CD4-positive, alpha-beta T cell treated with Interleukin-6 for 4 hours (primary cell): ENCODE data around the gene ATF7.

Experiments used
- DNase-seq: peaks from one replicate; pipeline ENCODE4 v3.0.0-alpha.2; 2020; ENCODE audit warnings: mixed read lengths

ATF7 gene

DNA sequence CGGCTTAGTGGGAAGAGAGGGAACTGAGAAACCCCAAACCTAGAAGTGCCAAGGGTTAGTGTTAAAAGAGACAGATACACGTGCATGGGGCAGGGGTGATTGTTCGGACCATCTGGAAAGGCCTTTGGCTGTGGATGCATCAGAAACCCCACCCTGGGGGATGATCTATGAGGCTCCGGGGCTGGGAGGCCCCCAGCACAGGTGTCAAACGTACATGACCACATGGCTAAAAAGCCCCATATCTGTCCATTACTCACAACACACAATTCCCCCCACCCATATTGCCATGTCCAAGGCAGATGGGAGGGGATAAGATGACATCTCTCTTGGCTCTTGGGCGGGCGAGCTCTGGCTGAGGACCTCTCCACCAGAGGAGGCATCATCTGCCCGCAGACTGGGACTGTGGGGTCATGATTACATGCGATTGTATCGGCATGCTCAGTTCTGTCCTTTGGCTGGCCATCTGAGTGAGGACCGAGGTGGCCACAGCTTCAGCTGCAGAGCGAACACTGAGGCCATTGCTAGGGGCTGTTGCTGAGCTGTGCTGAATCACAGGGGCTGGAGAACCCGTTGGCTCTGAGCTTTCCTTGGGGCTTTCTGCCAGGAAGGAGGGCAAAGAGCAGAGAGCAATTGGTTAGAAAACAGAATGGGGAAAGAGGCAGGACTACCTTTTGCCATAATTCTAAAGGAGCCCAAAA is 109.3 kb downstream of the ATF7 start:
- no peak for DNase-seq

DNA sequence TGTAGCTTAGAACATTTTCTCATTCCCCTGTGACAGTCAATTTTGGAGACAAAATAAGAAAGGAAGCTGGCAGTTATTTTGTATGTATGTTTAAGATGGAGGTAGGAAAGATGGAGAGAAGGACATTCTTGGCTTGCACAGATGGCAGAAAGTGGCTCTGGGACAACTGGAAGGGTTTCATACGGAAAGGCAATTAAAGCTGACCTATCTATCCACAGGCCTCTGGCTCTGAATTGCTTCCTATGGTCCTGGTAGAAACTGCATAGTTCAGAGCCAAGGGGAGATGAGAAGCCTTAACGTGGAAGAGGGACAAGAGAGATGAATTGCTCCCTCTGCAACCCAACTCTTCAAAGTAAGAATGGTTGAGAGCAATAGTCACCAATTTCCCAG is 110.9 kb downstream of the ATF7 start:
- DNase-seq, result no peak

DNA sequence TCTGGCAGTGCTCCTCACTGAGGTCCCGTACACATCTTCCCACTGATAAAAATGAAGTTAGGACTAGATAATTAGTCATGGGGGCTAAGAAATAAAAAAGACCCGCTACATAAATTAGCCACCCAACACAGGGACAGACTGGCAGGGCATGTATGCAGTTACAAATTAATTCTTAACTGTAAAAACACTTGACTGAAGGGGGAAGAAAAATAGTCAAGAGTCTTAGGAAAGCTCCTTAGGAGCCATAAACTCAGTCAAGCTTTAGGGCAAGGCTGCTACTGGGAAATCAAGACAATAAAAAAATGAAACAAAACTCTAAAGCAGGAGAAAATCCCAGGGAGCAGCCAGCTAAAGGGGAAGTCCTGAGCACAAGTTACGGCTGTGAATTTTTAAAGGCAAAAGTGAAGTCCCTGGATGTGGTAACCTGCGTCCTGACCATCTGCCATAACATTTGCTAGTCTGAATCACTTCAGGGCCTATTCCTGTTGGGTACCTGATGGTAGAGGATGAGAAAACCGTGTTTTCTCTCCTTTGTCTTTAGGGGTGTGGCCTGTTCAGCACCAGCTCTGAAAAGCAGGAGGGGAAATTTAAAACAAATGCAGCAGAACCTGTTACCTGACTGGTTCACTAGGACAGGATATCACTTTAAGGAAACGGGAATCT is 111.4 kb downstream of the ATF7 start:
- DNase-seq, result no peak

DNA sequence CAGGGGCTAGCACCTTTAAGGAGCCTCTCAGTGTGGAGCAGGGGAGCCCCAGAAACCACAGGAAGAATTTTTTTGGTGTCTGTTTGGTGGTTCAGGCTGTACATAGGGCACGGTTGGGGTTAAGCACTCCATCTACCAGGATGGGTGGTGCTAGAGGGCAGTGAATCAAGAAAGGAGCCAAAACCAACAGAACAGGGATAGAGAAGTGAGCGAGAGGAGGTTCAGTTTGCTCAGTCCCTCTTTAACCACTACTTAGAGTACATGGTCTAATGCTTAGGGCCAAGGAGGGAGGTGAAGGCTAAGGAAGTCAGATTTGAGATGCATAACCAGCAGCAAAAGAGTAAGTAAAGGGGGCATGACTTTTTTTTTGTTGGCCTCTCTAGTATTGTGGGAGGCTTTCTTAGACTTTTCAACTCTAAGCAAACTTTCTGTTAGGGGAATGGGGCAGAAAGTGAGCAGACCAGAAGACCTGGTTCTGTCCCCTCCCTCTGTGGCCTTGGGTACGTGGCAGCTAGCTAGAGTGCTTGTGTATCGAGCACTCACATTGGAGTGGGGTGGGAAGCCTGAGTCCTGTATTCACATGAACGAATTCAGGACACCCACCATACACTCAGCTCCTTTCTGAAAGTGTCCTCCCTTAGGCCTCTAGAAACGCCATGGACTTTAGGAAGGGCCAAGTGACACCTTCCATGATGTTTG is 112.3 kb downstream of the ATF7 start:
- no peak for DNase-seq

DNA sequence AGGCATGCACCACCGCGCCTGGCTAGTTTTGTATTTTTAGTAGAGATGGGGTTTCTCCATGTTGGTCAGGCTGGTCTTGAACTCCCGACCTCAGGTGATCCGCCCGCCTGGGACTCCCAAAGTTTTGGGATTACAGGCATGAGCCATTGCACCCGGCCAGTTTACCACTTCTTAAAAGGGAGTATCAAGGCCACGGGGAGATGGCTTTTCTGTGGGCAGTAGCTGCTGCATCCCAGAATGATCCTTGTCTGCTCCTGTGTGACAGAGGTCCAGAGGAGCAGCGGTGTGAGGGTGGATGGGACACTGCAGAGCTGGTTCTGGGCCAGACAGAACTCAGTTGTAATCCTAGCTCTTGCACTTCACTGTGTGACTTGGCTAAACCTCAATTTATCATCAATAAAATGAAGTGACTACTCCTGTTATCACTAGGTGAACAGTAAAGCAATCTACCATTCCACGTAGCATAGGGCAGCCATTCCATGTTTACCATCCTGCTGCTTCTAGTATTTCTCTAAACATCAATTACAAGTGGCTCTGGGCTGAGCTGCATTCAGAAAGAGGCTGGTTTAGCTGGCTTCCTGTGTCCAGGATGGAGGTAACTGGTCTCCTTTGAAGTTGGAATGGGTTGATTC is 115.9 kb downstream of the ATF7 start:
- no peak for DNase-seq

DNA sequence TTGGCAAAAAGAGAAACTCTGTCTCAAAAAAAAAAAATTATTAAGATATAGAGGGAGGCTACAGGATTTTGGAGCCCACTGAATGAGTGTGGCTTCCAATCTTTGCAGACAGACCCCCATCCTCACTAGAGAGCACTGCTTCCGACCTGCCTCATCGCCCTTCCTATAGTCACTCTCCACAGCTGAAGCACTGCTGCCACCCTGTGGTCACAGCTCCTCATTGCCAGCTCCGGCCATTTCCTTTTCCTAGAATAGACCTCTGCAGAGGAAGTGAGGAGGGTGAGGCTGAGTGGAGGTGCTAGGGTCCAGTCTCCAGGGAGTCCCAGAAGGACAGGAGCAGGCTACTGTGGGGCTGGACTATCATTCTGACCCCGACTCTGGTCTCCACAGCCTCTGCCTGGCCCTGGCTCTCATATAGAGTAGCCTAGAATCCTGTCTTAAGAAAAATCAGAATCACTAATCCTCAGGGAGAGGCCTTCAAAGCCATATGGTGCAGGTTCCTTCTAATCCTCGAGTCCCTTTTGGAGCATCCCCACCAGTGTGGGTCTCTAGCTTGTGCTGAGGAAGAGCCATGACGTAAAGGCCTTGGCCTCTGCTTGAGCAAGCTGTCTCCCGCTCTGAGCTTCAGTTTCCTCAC is 117.5 kb downstream of the ATF7 start:
- peak; percentile 85 for DNase-seq

DNA sequence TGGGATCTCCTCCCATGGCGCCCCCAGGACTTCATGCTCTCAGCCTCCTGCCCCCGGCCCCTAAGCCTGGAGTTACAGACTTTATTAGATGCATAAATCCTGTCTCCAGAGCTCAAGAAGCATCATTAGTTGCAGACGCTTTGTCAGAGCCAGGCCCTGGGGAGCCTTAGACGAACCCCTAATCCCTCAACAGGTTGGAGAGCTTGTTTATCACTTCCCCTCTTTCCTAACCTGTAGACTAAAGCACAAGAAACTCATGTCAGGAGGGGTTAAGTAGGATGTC is 118.6 kb downstream of the ATF7 start:
- no peak for DNase-seq

DNA sequence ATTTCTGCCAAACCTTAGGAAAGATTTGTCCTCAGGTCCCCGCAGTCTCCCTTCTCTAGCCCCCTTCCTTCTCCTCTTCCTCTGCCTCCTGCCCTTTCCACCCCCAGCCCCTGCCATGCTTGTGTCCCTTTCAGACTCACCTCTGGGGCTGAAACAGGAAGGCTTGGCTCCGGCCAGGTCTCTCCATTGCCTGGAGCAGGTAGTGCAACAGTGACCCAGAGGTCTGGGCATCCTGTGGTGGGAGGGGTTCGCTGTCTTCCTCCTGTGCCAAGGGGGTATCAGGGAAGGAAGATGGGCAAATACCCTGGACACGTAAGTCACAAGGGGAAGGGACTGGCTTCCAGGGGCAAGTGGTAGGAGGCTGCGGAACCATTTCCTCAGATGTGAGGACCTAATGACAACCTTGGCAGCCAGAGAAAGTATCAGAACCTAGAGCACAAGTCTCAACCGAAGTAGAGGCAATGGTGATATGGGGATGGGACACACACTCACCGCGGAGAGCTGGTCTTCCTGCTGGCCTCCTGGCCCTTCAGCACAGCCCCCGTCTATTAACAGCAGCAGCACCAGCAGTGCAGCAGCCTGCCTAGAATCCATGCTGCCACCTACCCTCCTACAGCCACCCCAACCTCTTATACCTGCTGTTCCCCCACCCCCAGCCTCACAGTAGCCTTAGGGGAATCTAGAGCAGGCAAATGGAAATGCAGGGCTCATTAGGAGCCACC is 119.1 kb downstream of the ATF7 start, which contains the start of gene NPFF:
TSS of gene NPFF (minus strand) at position 604 of the 722 bp plus-strand sequence. CDS start at position 594, 10 bp downstream.
- no peak for DNase-seq

DNA sequence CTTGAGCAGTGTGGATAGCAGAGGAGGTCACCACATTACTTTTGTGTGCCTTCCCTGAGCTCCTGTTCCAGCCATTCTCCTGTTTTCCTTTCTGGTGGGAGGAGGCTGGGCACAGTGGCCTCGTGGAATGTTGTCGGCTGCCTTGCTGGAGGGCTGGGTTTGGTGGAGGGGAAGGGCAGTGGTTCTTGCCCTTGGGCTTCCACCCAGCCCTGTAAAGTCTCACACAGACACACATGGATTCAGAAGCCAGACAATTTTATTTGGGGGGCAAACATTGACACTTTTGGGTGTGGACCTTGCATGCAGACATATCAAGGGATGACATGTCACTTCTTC is 119.8 kb downstream of the ATF7 start:
- DNase-seq, result no peak

DNA sequence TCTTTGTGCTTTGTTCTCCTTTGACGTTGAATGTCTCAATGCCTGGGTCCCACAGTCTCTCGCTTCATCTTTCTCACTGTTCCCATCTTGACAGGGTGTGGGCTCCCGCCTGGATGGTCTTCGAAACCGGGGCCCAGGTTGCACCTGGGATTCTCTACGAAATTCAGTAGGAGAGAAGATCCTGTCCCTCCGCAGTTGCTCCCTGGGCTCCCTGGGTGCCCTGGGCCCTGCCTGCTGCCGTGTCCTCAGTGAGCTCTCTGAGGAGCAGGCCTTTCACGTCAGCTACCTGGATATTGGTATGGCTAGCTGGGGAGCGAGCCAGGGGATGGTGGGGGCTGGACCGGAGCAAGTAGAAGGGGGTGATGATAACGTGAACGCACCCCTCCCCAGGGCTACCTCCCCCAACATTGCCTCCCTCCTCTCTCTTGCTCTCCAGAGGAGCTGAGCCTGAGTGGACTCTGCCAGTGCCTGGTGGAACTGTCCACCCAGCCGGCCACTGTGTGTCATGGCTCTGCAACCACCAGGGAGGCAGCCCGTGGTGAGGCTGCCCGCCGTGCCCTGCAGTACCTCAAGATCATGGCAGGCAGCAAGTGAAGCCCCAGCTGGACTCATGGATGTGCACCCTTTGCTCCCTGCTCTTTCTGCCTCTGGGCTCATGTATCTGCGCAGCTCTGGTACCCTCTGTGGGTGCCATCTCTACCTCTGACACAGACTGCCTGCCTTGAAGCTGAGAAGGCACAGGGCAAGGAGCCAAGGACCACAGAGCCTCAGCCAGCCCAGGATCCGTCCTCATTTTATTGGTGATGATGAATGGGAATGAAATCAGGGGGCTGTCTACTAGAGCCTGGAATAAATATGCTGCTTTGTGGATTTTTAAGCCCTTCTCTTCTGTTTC is 120.4 kb downstream of the ATF7 start:
- no peak for DNase-seq

DNA sequence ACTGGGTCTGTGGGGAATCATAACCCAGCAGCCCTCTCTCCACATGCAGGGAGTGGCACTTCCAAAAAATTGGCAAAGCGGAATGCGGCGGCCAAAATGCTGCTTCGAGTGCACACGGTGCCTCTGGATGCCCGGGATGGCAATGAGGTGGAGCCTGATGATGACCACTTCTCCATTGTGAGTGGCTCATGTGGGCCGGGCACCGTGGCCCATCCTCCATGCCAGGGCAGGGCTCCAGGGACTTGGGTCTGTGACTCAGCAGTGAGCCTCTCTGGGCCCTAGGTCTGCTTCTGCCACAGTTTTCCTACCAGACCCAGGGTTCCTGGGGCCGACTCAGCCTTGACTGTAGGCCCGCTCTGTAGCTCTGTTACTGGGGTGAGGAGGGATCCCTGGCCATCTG is 121.1 kb downstream of the ATF7 start:
- DNase-seq, result no peak

DNA sequence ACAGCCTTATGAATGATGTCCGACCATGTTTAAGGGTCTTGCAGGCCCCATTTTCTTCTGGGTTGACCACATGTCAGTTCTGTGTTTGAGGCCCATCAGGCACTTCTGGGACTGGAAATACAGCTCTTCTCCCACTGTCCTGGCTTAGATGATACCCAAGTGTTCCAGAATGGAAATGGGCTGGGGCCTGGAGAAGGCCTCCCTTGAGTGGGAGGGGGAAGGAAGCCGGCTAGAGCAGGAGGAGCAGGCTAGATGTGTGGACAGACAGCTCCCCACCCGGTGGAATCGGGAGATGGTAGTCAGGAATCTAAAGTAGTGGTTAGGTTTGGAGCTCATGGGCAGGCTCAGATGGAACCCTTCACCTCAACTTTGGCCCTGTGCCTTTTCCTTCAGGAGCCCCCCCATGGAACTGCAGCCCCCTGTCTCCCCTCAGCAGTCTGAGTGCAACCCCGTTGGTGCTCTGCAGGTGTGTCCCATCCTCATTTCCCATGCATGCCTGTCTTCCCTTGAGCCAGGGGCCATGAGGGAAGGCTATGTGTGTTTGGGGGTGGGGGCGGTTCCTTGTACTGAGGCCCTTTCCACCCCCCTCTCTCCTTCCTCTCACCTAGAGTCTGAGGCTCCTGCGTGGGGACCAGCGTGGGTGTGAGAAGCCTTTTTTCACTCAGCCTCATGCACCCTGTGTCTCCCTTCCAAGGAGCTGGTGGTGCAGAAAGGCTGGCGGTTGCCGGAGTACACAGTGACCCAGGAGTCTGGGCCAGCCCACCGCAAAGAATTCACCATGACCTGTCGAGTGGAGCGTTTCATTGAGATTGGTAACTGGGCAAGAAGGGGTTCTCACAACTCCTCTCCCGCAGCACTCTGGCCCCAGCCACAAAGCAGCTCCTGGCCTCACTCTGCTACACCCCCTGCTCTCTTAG is 121.9 kb downstream of the ATF7 start:
- DNase-seq, result no peak

DNA sequence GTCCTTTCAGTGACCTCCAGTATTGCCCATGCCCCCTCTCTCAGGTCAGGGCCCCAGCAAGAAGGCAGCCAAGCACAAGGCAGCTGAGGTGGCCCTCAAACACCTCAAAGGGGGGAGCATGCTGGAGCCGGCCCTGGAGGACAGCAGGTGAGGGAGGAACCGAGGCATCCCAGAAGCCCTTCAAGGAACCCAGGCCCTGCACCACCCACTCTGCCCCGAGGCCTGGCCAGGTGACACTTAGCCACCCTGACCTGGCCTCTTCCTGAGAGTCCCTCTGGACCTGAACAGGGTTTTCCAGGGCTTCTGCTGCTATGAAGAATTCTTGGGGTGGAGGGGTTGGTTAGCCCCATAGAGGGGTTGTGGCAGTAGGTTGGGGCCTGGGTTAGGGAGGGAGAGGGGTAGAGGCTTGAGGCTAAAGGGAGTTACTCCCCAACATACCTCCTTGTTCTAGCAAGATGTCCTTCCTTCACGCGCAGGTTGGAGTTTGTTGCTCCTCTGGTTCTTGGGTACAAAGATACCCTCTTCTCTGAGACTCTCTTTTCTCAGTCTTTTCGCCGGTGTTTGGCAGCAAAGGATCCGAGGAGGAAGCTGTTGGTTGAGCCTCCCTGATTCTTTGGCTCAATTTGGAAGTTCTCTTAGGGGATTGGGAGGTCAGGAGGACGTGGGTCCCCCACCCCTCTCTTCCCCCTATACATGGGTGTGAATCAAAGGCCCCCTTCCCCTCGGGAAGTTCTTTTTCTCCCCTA is 123.0 kb downstream of the ATF7 start:
- no peak for DNase-seq

DNA sequence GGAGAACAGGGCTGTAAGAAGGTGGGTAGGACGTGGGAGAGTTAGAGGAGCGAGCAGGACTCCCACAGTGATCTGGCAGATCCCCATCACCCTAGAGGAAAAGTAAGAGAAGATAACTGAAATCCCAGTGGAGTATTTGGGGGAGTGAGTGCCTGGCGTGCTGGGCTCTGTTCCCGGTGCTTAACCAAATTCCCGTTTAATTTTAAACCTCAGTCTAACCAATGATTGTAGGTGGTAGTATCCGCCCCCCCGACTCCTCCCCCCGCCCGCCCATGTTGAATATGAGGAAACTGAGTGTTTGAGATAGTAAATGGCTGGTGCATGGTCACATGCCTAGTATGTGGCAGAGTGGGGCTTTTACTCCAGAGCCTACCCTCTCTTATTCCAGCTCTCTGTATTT is 123.9 kb downstream of the ATF7 start:
- no peak for DNase-seq

DNA sequence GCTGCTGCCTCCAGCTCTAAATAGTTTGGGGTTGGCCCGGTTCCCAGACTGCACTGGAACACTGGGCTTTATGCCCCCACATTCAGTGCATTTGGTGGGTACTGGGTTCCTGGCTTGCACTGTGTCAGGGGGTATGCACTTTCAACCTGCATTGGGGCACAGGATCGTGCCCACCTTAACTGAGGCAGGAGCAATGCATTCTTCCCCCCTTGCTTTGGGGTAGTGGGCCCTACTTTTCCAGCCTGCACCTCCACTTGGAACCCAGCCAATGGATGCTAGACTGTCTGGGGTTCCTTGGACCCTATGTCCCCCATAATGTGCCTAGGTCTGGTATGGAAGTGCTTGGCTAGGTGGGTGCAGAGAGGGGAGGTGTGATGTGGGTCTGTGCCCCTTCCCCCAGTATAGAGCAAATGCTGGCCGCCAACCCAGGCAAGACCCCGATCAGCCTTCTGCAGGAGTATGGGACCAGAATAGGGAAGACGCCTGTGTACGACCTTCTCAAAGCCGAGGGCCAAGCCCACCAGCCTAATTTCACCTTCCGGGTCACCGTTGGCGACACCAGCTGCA is 124.5 kb downstream of the ATF7 start:
- no peak for DNase-seq

DNA sequence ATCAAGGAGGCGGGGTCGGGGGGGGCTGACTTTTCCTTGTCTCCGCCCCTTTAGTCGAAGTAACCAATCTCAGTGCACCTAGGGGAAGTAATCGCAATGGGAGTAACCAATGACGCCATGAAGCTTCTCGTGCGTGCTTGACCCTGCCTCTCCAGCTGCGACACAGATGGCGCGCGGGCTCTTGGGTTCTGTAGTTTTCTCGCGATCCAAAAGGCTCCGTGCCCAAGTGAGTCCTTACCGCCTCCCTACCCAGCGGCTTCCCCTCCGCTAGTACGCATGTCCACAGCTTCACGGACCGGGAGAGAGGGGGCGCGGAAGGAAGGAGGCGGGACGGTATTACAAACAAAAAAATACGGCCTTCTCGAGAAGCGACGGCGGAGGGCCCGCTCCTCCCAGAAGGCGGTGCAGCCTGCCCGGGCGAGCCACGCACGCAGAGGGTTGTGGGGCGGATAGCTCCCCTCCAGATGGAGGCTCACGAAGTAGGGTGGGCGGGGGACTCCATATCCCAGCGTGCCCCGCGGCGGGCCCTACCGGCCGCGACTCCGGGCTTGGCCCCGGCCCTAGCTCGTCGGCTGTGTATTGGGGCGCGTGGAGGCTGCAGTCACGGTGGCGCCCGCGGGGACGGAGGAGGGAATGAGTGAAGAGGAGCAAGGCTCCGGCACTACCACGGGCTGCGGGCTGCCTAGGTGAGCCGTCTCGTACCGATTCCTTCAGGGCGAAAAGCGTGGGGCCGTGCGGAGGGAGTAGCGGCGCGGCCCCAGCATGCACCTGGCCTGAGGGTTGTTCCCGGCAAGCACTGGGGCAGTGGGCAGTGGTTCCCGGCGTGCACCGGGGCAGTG is 125.2 kb downstream of the ATF7 start, which contains the start of gene TARBP2:
TSS of gene TARBP2 (plus strand) at position 508 of the 839 bp plus-strand sequence. CDS start at position 634, 126 bp downstream.
- DNase-seq, result peak; percentile 98

DNA sequence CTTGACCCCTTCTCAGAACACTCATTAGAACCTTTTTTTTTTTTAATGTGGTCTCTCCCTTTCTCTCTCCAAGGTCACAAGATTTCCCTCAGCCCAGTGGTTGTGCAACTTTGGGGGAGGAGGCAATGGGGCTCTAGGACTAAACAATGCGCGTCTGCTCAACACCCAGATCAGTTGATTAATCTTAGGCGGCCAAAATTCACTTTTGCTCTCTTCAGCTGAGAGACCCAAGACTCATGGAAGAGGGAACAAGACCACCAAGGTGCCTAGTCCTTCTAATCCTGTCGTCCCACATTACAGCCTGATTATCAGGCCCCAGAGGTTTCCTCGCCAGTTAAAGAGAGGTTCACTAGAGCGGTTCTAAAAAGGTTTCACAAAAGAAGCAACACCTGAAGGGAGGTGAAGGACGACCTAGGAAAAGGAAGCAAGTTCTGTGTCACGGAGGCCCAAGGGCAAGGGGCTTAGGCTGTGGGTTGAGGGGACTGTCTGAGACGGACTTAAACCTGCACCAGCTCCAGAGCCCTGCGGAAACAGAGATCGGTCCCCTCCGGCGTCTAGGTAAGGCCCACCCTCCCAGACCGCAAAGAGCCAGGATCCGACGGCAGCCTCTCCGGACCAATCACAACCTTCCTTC is 125.9 kb downstream of the ATF7 start:
- no peak for DNase-seq
